Measurements from ENCODE around the gene GBA2.

The GBA2 gene

GRCh38 chr9:35736201-35736633 is 12.8 kb downstream of the GBA2 start:
- DNase-seq = no peak

GRCh38 chr9:35734096-35734495 is 14.9 kb downstream of the GBA2 start:
- no peak for DNase-seq

- DNase-seq = no peak
Measured at GRCh38 chr9:35732800-35733541, 16.1 kb downstream of the GBA2 start.

DNA sequence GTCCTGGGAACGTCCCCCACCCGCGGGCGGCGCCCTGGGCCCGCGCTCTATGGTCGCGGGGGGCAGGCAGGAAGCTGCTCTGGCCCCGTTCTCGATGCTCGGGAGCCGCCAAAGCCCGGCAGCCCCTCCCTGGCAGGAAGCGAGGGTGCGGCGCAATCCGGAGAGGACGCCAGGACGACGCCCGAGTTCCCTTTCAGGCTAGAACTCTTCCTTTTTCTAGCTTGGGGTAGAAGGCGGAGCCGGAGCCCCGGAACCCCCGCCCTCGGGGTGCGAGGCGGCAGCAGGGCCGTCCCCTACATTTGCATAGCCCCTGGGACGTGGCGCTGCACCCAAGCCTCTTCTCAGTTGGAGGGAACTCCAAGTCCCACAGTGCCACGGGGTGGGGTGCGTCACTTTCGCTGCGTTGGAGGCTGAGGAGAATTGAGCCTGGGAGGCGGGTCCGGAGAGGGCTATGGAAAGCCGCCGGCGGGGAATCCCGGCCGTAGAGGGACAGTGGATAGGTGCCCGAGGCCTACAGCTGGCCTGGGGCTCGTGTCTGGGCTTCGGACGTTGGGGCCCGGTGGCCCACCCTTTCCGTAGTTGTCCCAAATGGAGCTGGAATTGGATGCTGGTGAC is 16.7 kb downstream of the GBA2 start, which contains the start of the genes CREB3 and TLN1:
TSS of gene CREB3 (plus strand) at position 482 of the 615 bp plus-strand sequence. CDS start at position 589, 107 bp downstream.
TSS of gene TLN1 (minus strand) at position 11 of the 615 bp plus-strand sequence. CDS start 6,501 bp downstream, outside the sequence.
- DNase-seq = peak; percentile 86

DNA sequence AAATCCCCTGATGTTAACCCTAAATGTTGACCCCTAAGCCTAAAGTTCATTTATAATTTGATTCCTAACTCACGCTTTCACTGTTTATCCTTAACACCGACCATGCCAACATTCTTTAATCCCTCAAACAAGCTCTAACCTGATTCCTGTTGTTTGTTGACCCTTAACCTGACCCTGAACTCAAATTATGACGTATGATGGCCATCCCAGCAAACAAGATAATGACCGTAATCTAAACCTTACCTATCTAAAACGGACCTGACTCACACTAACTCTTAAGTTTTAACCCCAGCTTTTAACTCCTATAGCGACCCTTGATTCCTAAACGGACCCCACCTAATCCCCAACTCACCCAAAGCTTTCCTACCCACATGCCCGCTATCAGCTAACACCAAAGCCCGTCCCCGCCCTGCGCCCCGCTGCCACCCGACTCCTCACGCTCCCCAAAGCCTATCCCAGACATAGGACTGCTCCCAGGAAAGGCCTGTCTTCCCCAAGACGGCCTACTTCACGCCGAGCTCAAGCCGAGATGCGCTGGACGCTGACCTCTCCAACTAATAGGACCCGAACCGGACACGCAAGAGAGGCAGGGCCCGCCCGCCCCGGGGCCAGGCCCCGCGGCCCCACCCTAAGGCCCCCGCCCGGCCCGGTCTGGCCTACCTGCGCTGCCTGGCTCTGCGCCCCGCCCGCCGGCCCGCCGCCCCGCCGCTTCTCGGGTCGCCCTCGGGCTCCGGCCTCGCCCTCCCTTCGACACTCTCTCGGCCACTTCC is 17.4 kb downstream of the GBA2 start:
- no peak for DNase-seq

DNA sequence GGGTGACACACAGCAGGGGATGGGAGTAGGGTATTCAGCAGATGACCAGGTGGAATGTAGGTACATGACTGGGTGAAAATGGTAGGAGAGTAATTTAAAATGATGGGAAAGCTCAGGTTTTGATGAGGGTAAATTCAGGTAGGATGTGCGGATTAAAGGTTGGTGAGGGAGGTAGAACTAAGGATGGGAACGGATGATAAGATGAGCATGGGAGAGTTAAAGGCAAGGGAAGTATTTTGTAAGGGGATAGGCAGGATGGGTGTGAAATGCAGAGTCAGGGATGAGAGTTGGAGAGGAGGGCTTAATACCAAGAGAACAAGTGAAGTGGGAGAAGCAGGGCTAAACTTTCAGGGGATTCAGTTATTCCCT is 18.6 kb downstream of the GBA2 start:
- no peak for DNase-seq

- no peak for DNase-seq
Measured at GRCh38 chr9:35729700-35730485, 19.1 kb downstream of the GBA2 start.

DNA sequence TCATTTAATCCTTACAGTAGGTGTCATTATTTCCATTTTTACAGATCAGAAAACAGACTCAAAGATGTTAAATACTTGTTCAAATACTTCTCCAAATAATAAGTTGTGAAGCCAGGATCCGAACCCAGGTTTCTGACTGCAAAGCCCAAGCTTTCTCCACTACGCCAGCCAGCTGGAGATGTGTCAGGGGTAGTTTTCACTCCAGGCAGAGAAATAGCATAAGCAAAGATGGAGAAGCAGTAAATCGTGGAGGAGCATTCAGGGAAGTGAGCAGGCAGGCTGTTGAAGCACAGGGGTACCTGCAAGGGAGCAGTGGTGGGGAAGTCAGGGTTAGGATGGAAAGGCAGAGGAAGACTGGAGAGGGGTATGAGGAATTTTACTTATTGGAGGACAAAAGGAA is 19.9 kb downstream of the GBA2 start:
- no peak for DNase-seq

- DNase-seq = no peak
Measured at GRCh38 chr9:35728041-35728971, 20.7 kb downstream of the GBA2 start.

DNA sequence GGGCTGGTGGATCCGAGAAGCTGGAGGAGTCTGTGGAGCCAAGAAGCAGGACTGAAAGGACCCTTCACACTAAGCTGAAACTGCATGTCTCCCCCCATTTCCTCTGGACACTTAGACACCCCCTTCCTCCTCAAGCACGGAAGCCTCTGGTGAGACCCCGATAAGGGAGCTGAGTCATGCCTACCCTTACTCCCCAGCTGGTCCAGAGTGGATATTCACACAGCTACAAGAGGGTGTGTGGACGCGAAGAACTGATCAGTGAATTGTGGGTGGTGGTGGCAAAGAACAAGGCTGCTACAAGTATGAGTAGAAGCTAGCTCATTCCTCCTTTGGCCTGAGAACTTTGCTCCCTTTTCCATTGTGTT is 21.4 kb downstream of the GBA2 start:
- no peak for DNase-seq

DNA sequence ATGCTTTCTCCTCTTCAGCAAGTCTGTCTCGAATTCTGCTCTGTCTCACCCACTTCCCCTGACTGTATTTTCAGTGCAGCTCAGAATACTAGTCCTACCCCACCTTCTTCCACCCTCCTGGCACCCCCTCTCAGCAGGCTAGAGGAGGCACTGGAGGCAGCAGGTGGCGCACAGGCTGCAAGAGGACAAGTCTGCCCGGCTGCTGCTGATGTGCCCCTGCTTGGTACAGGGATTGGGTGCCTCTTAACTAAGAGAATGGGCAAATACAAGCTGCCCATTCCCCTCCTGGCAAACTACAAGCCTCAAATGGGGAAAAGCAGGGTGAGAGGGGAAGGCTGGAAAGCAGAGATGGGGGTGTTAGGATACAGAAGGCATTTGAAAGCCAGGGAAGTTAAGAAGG is 22.1 kb downstream of the GBA2 start:
- DNase-seq = no peak

- no peak for DNase-seq
Measured at GRCh38 chr9:35725362-35725761, 23.7 kb downstream of the GBA2 start.

- DNase-seq = no peak
Measured at GRCh38 chr9:35723908-35724307, 25.1 kb downstream of the GBA2 start.

- DNase-seq = no peak
Measured at GRCh38 chr9:35723426-35723825, 25.6 kb downstream of the GBA2 start.

- no peak for DNase-seq
Measured at GRCh38 chr9:35719546-35719945, 29.5 kb downstream of the GBA2 start.

DNA sequence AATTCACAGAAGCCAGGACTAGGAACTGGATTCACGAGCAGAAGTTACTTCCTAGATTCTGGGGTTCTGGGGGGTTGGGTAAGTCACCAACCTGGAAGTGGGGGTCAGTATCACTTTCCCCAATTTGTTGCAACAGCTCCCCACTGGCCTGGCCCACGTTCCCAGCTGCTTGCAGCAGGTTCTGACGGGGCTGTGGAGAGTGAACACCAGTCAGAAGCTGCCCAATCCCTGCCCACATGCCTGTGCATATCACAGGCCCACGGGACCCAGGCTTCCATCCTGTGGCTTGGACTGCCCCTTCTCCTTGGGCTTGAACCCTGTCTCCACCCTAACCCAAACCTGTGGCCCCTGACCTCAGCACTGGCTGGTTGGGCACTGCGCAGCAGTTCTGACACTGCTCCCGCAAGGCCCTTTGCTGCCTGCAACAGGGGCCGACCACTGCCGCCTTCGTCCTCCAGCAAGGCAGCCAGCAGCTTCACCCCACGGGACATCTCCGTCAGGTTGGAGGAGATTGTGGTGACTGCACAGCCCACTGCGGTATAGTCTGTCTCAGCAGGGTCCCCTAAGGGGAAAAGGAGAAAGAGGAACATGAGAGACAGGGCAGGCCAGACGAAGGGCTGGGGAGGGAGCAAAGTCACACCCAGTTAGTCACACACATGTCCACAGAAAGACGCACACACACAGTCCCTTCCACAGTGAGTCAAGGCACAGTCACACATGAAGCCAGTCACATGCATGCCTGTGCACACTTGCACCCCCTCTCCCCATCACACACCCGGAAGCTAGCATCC is 30.1 kb downstream of the GBA2 start:
- no peak for DNase-seq

DNA sequence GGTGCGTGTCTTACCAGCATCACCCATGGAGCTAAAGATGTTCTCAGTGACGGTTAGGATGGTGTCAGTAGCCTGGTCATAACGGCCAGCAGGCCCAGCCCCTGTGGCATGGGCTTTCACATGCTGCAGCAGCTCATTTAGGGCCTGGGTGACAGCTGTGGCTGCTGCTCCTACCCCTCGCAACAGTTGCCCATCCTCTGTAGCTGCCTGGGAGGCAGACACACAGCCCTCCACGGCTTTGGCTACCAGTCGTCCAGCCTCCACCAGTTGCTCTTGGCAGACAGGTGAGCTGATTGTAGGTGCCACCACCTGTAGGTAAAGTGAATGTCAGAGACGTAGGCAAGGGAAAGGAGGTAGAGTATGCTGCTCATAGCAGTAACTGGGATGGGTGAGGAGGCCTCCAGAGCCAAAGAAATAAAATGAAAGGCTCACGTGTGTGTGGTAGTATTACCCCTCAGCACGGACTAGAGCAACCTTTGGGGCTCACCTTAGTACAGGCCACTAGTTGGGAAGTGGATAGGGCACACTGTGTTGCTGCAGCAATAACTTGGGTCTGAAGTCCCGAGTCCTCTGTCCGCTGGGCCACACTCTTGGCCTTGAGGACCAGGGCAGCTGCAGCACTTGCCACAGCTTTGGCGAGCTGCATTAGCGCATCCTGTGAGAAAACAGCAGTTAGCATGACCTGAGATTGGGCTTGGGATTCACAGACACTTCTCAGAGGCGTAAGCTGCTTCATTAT is 31.7 kb downstream of the GBA2 start:
- no peak for DNase-seq

GRCh38 chr9:35716230-35716629 is 32.8 kb downstream of the GBA2 start:
- no peak for DNase-seq

- DNase-seq = no peak
Measured at GRCh38 chr9:35714579-35715252, 34.3 kb downstream of the GBA2 start.

- DNase-seq = no peak
Measured at GRCh38 chr9:35714123-35714522, 34.9 kb downstream of the GBA2 start.

Measured in GOT3 (cell line).